Activated T-helper 17 cell treated with anti-CD3 and anti-CD28 coated beads, Interleukin-2, amount 50 U/mL, for 72 hours (primary cell): ENCODE measurements around the gene HYAL1. TPM values are rescaled to one million over a fixed set of nuclear protein-coding genes. Genes with fewer than 3 reads are reported as not detected.
"Not testable (repeated sequence)": the region's sequence is repeated elsewhere in the genome, so short reads cannot be mapped to it uniquely, and the experiment has no call there.

ENCODE experiments used
- ATAC-seq: fragments of 150-1000 bp; cut with Tn5 transposase; replicated peaks from 2 replicates; pipeline ENCODE4 v1.10.0; 2021; ENCODE audit warnings: mild to moderate bottlenecking, moderate library complexity
- H3K27ac Mint-ChIP-seq: one replicate; pipeline ENCODE4 v1.8.0; 2022; ENCODE audit warnings: mixed read lengths
- H3K27me3 Mint-ChIP-seq: one replicate; pipeline ENCODE4 v1.8.0; 2022; ENCODE audit warnings: mixed read lengths
- H3K36me3 Mint-ChIP-seq: one replicate; pipeline ENCODE4 v1.8.0; 2022; ENCODE audit warnings: low read depth, mild to moderate bottlenecking, mixed read lengths
- H3K4me1 Mint-ChIP-seq: one replicate; pipeline ENCODE4 v1.8.0; 2022; ENCODE audit warnings: mixed read lengths
- H3K4me3 Mint-ChIP-seq: one replicate; pipeline ENCODE4 v1.8.0; 2022; ENCODE audit warnings: mild to moderate bottlenecking, mixed read lengths
- H3K9me3 Mint-ChIP-seq: one replicate; pipeline ENCODE4 v1.8.0; 2022; ENCODE audit warnings: mixed read lengths
- total RNA-seq, 2 donors: library from RNA; stranded (reverse); gene quantifications; one replicate each; pipeline ENCODE4 v1.2.3, GENCODE V29; 2022

HYAL1 gene
- total RNA-seq, 2 donors from 2014 or later: 0.29 TPM; not detected in 1

DNA sequence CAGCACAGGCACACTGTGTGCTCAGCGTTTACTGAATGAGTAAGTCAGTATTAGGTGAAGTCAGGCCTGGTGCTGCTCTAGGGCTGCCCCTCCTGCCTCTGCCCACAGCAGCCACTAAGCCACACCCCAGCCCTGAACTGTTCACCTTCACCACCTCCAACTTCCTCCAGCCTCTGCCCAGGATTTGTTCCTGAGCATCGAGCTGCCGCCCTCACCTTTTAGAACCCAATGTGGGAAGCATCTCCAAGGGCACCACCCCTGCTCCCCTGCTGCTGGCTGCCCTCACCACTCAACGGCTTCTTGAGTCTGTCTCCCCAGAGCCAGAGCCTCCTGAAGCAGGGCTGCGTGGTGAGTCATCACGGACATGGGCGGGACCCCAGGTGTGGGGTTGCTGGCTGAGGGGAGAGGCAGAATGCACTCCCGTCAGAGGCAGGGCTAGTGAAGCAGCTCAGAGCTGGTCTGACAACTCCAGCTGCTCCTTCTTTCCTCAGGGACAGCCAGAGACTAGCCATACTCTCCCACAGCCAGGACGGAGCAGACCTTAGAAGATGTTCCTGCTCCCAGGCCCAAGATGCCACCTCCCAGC lies 13.4 kb upstream of the HYAL1 start:
- peaks cover 21% of the 10 kb centered on the region for H3K4me1 Mint-ChIP-seq
- H3K36me3 Mint-ChIP-seq: no peaks in the 10 kb centered on the region
- H3K4me3 Mint-ChIP-seq: peak overlapping the region; percentile 71
- peak; percentile 80 for ATAC-seq
- no peaks in the 10 kb centered on the region for H3K27me3 Mint-ChIP-seq
- peak overlapping the region; percentile 74 for H3K27ac Mint-ChIP-seq
- no peaks in the 10 kb centered on the region for H3K9me3 Mint-ChIP-seq

DNA sequence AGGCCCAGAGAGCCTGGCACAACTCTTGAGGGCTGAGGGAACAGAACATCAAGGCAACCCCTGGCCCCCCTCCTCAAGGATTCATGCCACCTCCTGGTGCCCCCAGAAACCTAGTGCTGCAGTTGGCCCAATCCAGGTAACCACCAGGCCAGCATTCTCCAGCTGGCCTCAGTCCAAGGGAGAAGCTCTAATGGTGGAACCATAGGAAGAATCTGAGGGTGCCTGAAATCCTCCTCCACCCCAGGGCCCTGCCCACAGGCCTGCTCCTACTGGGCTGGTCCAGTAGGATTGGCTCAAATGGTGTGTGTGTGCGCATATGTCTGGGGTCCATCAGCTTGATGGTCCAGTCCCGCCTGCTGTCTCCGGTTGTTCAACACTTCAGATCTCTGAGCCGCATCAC lies 11.4 kb upstream of the HYAL1 start:
- Mint-ChIP-seq H3K4me1 (peaks cover 16% of the 10 kb centered on the region), H3K9me3 (no peaks in the 10 kb centered on the region), H3K36me3 (no peaks in the 10 kb centered on the region), H3K27ac (peak overlapping the region; percentile 47), H3K4me3 (no peak overlapping the region), H3K27me3 (no peaks in the 10 kb centered on the region)
- no peak for ATAC-seq

DNA sequence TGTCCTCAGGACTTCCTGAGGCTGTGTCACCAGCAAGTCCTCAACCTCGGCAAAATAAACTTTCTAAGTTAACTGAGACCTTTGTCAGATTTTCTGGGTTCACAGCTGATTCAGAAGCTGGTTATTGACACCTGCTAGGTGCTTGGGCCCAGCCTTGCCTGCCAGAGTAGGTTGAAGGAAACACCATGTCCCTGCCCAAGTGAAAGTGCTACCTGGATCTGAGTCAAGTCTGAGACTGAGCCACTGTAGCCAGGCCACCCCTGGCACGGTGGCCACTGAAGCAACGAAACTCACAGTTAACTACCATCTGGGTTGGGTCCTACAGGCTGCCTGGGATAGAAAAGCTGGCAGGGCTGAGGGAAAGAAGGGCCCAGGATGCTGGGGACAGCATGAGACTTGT lies 11.0 kb upstream of the HYAL1 start:
- Mint-ChIP-seq H3K4me3 (no peak overlapping the region), H3K27me3 (no peaks in the 10 kb centered on the region), H3K27ac (peak overlapping the region; percentile 41)

DNA sequence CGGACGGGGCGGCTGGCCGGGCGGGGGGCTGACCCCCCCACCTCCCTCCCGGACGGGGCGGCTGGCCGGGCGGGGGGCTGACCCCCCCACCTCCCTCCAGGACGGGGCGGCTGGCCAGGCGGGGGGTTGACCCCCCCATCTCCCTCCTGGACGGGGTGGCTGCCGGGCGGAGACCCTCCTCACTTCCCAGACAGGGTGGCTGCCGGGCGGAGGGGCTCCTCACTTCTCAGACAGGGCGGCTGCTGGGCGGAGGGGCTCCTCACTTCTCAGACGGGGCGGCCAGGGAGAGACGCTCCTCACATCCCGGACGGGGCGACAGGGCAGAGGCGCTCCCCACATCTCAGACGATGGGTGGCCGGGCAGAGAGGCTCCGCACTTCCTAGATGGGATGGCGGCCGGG lies 8.7 kb upstream of the HYAL1 start:
- not testable (repeated sequence) for H3K4me3 Mint-ChIP-seq, ATAC-seq, H3K27me3 Mint-ChIP-seq, H3K27ac Mint-ChIP-seq, H3K36me3 Mint-ChIP-seq, H3K9me3 Mint-ChIP-seq, H3K4me1 Mint-ChIP-seq

More for the DNA sequence above, 11.0 kb upstream of the HYAL1 start:
- ATAC-seq: no peak
- no peaks in the 10 kb centered on the region for H3K9me3 Mint-ChIP-seq
- H3K36me3 Mint-ChIP-seq: no peaks in the 10 kb centered on the region
- peaks cover 13% of the 10 kb centered on the region for H3K4me1 Mint-ChIP-seq

DNA sequence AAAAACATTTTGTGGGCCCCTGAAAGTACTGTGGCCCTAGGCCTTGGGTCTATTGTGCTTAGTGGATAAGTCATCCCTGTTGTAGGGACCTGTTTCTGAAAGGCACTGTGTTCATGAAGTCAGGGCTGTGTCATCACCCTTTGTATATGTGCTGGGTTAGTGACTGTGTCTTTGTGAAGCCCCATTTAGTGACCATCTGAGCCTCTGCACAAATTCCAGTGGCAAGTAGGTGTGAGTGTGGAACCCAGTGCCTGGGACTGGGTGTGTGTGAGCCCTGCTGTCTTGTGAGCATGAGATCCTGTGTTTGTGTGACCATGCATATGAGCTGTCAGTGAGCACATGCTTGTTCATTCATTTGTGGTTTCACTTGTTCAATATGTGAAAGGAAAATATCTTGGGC lies 1.2 kb upstream of the HYAL1 start:
- no peaks in the 10 kb centered on the region for H3K27me3 Mint-ChIP-seq
- no peaks in the 10 kb centered on the region for H3K9me3 Mint-ChIP-seq
- peak; percentile 66 for ATAC-seq
- no peak overlapping the region for H3K4me3 Mint-ChIP-seq
- H3K36me3 Mint-ChIP-seq: no peaks in the 10 kb centered on the region
- no peak overlapping the region for H3K27ac Mint-ChIP-seq
- peaks cover 8% of the 10 kb centered on the region for H3K4me1 Mint-ChIP-seq

DNA sequence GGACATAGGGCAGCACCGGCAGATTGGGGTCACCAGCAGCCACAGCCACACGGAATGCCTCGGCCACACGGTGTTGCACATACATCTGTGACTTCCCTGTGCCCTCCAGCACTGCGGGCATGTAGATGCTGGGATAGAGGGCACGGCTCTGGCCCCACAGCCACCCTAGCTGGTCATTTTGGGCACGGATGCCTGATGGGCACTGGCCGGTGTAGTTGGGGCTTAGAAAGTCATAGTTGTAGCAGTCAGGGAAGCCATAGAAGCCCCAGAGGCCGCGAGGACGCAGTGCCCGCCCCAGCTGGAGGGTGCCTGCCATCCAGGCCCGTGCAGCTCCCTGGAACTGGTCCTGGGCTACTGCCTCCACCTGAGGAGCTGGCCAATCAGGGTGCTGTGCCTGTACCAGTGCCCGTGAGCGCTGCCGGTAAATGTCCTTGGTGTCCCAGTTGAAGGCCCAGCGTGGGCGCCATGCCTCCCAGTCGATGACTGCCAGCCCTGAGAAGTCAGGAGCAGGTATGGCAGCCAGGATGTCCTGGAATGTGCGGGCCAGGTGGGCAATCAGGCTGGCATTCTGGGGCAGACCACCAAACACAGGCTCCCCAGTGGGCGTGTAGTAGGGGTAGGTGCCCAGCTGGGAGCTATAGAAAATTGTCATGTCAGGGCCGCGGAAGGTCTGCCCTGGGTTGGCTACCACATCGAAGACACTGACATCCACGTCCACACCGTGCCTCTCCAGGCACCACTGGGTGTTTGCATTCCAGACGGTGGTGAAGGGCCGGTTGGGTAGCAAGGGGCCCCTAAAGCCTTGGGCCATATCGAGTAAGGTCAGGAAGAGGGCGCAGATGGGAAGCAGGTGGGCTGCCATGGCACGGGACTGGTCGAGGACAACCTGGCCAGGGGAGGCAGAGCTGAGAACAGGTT lies 1.0 kb downstream of the HYAL1 start:
- ATAC-seq: no peak
- peaks cover 8% of the 10 kb centered on the region for H3K4me1 Mint-ChIP-seq
- no peak overlapping the region for H3K4me3 Mint-ChIP-seq
- H3K27ac Mint-ChIP-seq: no peak overlapping the region
- H3K9me3 Mint-ChIP-seq: no peaks in the 10 kb centered on the region
- no peaks in the 10 kb centered on the region for H3K36me3 Mint-ChIP-seq
- H3K27me3 Mint-ChIP-seq: no peaks in the 10 kb centered on the region

DNA sequence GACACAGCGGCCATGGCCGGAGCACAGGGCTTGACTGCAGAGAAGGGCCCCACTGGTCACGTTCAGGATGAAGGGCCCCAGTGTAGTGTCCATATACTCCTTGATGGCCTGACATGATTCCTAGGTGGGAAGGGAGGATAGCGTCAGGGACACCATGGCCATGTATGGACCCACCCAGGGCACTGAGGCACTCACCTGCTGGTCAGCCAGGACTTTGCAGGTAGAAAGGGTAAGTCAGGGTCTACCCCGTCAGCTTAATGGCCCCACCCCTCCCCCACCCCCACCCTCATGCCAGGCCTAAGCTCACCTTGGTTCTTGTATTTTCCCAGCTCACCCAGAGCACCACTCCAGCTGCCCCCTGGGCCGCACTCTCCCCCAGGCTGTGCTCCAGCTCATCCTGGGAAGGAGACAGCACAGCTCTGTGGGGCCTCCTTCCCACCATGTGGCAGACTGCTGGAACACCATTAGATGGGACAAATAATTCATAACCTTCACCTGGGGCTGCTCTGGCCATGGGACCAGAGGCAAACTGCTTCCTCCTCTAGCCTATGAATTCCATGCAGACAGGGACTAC lies 2.6 kb downstream of the HYAL1 start:
- H3K9me3 Mint-ChIP-seq: no peaks in the 10 kb centered on the region
- H3K4me1 Mint-ChIP-seq: peaks cover 8% of the 10 kb centered on the region
- peak overlapping the region; percentile 94 for H3K27ac Mint-ChIP-seq
- no peak for ATAC-seq
- peak overlapping the region; percentile 98 for H3K4me3 Mint-ChIP-seq
- H3K27me3 Mint-ChIP-seq: no peaks in the 10 kb centered on the region
- H3K36me3 Mint-ChIP-seq: no peaks in the 10 kb centered on the region

DNA sequence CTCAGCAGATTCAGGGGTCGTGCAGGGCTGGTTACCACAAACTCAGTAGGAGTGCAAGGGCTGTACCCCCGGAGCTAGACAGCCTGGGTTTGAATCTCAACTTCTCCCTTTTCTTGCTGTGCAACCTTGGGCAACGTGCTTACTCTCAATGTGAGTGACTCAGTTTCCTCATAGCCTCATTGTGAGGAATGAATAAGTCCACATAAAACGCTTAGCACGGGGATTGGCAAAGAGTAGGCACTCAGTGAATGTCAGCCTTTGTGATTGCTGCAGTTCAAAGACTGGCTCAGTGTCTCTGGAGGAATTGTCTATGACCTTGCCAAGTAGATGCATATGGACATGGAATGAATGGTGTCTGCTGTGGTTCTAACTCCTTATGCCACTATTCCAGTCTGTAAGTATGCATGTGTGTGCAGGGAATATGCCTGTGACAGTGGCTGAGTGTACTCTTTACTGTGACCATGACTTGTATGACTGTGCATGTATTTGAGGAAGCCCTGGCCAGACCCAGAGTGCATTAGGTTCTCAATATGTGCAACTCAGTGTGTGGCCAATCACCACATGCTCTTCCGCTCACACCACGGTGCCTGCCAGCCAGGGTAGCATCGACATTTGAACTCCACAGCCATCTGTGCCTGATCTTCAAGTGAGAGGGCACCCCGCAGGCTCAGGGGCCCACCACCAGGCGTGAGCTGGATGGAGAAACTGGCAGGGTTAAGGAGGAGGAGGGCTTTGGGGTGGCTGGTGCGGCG lies 3.3 kb downstream of the HYAL1 start:
- Mint-ChIP-seq H3K27me3 (no peaks in the 10 kb centered on the region), H3K36me3 (no peaks in the 10 kb centered on the region), H3K9me3 (no peaks in the 10 kb centered on the region), H3K4me1 (peaks cover 8% of the 10 kb centered on the region), H3K27ac (peak overlapping the region; percentile 94), H3K4me3 (peak overlapping the region; percentile 98)
- ATAC-seq: peak; percentile 38

DNA sequence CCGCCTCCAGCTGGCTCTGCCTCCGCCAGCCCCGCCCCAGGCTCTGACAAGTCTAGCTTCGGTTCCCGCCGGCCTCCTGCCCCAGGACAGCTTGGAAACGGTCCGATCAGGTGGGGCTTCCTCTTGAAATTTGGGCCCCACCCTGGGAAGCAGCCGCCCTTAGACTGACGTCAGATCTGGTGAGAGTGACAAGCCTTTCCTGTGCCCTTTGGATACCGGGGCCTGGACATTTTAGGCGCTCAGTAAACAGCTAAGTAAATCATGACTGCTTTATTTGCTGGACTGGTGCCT lies 3.8 kb downstream of the HYAL1 start:
- Mint-ChIP-seq H3K4me1 (peaks cover 8% of the 10 kb centered on the region), H3K4me3 (peak overlapping the region; percentile 98), H3K36me3 (no peaks in the 10 kb centered on the region), H3K27ac (peak overlapping the region; percentile 94), H3K27me3 (no peaks in the 10 kb centered on the region), H3K9me3 (no peaks in the 10 kb centered on the region)
- ATAC-seq: no peak

DNA sequence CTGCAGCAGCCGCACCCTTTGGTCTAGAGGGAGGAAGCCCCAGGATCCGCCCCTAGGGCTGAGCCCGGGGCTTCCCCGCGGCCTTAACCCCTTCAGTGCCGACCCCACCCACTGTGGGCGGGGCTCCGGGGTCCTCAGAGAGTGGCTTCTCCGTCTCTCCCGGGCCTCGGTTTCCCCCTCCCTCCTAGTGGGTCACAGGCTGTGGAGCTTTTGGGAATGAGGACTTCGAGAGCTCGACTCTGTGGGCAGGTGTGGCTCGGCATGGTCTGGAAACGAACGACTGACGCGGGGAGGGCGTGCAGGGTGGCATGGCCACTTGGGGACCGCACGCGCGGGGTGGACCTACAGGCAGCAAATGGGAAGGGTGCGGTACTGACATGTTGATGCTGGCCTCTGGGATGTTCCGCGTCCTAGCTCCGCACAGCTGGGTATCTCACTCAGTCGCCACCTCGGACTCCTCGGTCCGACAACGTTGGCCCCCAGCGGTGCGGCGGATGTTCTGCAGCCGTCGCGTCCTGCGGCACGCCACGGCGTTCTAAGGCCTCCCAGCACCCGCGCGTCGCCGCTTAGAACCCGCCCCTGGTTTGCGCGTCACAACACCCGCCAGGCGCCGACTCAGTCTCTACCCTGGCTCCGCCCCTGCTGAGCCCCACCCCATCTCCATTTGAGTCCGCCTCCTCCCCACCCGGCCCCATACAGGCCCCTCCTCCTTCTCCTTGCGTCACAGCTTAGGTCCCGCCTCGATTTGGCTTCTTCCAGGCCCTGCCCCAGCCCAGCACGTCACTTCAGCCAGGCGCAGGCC lies 4.3 kb downstream of the HYAL1 start, which contains the start of the genes HYAL3 and NAA80:
Gene HYAL3 (minus strand): TSS at position 570 of the 802 bp plus-strand sequence. CDS start 3,803 bp downstream, outside the sequence.
Gene NAA80 (minus strand): TSS at position 570 of the 802 bp plus-strand sequence. CDS start 1,942 bp downstream, outside the sequence.
- H3K27me3 Mint-ChIP-seq: no peaks in the 10 kb centered on the region
- peak within 1 kb of the TSS; percentile 94 for H3K27ac Mint-ChIP-seq
- H3K4me3 Mint-ChIP-seq: peak within 1 kb of the TSS; percentile 98
- H3K4me1 Mint-ChIP-seq: peaks cover 8% of the 10 kb centered on the region
- no peaks in the 10 kb centered on the region for H3K36me3 Mint-ChIP-seq
- peak; percentile 90 for ATAC-seq
- no peaks in the 10 kb centered on the region for H3K9me3 Mint-ChIP-seq

DNA sequence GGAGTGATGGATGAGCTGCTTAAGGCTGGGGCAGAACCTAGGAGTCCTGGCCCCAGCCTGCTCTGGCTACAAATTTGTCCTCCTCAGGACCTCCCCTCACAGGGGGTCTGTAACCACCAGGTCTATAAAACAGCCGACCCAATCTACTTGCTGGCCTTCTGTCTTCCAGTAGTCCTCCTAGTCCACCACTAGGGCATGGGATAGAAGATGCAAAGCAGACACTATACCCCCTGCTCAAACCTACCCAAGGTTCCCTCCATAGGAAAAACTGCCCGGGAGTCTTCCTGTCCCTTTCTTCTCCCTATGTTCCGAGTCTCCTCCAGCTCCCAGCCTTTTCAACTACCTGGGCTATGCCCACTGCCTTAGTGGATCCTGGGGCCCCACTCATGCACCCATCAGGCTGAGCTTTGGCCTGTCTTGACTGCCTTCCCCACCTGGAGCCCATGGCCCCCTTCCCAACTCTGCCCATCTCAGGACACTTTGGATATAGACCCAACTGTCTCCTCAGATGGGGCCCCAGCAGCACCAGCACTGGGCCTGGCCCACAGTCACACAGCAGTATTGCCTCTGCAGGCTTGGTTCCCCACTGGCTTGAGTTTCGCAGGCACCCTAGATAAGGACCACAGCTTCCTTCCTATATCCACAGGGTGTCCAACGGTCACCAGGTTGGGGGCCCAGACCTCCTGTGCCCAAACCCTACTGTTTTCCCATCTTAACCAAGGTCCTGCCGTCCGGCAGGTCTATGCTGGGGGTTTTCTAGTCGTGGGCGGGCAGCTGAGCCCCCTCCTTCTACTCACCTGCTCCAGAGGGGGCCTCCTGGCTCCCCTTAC lies 5.3 kb downstream of the HYAL1 start:
- H3K9me3 Mint-ChIP-seq: no peaks in the 10 kb centered on the region
- peak overlapping the region; percentile 94 for H3K27ac Mint-ChIP-seq
- no peak for ATAC-seq
- H3K4me3 Mint-ChIP-seq: peak overlapping the region; percentile 98
- H3K4me1 Mint-ChIP-seq: peaks cover 8% of the 10 kb centered on the region
- no peaks in the 10 kb centered on the region for H3K36me3 Mint-ChIP-seq
- no peaks in the 10 kb centered on the region for H3K27me3 Mint-ChIP-seq

DNA sequence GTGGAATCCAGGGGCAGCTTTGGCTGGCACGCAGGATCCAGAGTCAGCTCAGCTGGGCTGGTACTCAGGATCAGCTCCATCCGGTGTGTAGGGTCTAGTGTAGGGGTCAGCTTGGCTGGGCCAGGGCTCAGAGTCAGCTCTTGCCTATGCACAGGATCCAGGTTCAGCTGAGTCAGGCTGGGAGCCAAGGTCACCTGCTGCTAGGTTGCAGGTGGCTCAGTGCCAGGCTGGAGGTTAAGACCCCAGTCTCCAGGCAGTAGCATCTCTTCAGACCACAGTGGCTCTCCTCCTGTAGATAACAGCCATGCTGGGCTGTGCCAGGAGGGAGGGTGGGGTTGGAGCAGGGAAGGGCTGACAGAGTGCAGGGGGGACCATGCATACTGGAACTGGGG lies 6.0 kb downstream of the HYAL1 start:
- Mint-ChIP-seq H3K27ac (no peak overlapping the region), H3K4me1 (peaks cover 15% of the 10 kb centered on the region), H3K27me3 (no peaks in the 10 kb centered on the region), H3K36me3 (no peaks in the 10 kb centered on the region), H3K9me3 (no peaks in the 10 kb centered on the region), H3K4me3 (peak overlapping the region; percentile 98)
- no peak for ATAC-seq

DNA sequence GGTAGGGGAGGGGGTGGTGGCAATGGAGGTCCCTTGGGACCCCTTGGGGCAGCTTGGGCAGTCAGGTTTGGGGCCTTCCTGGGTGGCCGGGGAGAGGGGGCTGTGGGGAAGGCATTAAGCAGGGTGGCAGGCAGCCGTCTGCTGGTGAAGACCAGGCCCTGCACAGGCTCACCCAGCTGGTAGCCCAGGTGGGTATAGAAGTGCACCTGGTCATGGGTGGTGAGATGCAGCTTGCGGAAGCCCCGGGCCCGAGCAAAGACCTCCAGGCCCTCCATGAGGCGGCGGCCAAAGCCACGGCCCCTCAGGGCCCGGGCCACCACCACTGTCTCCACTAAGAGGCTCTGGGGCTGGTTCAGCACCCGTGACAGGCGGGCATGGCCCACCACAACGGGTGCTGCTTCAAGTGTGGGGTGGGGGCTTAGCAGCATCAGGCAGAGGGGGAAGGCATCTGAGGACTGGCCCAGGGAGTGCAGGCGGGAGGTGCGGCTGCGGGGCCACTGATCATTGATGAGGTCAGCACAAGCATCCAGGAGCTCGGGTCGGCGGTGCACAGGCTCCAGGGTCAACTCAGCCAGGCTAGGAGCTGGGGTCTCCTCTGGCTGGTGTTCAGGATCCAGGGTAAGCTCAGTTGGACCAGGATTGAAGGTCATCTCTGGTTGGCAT lies 6.5 kb downstream of the HYAL1 start:
- Mint-ChIP-seq H3K36me3 (no peaks in the 10 kb centered on the region), H3K4me3 (peak overlapping the region; percentile 98), H3K4me1 (peaks cover 16% of the 10 kb centered on the region), H3K27me3 (no peaks in the 10 kb centered on the region), H3K9me3 (no peaks in the 10 kb centered on the region), H3K27ac (no peak overlapping the region)
- ATAC-seq: no peak
